Spleen (tissue), 11 donors: ENCODE results near the gene C6orf163. TPM values are rescaled to one million over a fixed set of nuclear protein-coding genes. Genes with fewer than 3 reads are reported as not detected.

Experiments
- DNase-seq: peaks from one replicate; pipeline ENCODE4 v3.0.0-alpha.2; 2020
- H3K27ac ChIP-seq, 8 donors: fragments of 200-600 bp; sonication (generic) in 7 of 8; 1 replicate in 4 of 8; 2 replicates in 4 of 8; pipeline versions ENCODE4 v1.5.0 to v1.8.0; 2016 to 2021; ENCODE audit warnings: inconsistent platforms in 4 of 8, mild to moderate bottlenecking in 4 of 8, moderate library complexity in 1 of 8
- H3K27me3 ChIP-seq, 7 donors: fragments of 200-600 bp; sonication (generic) in 6 of 7; replicated peaks in 1 of 7; 1 replicate in 4 of 7; 2 replicates in 3 of 7; pipeline versions ENCODE4 v1.5.0 to v1.8.0; 2016 to 2021; ENCODE audit warnings: inconsistent platforms in 3 of 7, mild to moderate bottlenecking in 1 of 7
- H3K36me3 ChIP-seq, 6 donors: fragments of 200-600 bp; sonication (generic) in 5 of 6; 1 replicate in 4 of 6; 2 replicates in 2 of 6; pipeline versions ENCODE4 v1.5.0 to v1.8.0; 2016 to 2021; ENCODE audit warnings: inconsistent platforms in 2 of 6
- H3K4me1 ChIP-seq, 6 donors: fragments of 200-600 bp; sonication (generic) in 5 of 6; 1 replicate in 3 of 6; 2 replicates in 3 of 6; pipeline versions ENCODE4 v1.5.0 to v1.8.0; 2016 to 2021; ENCODE audit warnings: inconsistent platforms in 3 of 6
- H3K4me3 ChIP-seq, 8 donors: fragments of 200-600 bp; sonication (generic) in 7 of 8; 1 replicate in 4 of 8; 2 replicates in 4 of 8; pipeline versions ENCODE4 v1.5.0 to v1.8.0; 2016 to 2021; ENCODE audit warnings: inconsistent platforms in 4 of 8, mild to moderate bottlenecking in 4 of 8, moderate library complexity in 2 of 8
- H3K9me3 ChIP-seq, 8 donors: fragments of 200-600 bp; sonication (generic) in 7 of 8; 1 replicate in 4 of 8; 2 replicates in 4 of 8; pipeline versions ENCODE4 v1.5.0 to v1.8.0; 2016 to 2021; ENCODE audit warnings: inconsistent platforms in 4 of 8
- CTCF ChIP-seq, 11 experiments: fragments of 200-600 bp in 7 of 11; fragments of 450-650 bp in 4 of 11; sonication (generic) in 4 of 11; IDR thresholded peaks in 8 of 11; conservative IDR thresholded peaks in 3 of 11; 1 replicate in 7 of 11; 2 replicates in 4 of 11; pipeline versions ENCODE4 v1.4.0 to v1.8.0; 2016 to 2021; ENCODE audit warnings: antibody characterized with exemption in 11 of 11, inconsistent platforms in 4 of 11, mild to moderate bottlenecking in 1 of 11
- POLR2A ChIP-seq, 3 donors: fragments of 450-650 bp; IDR thresholded peaks; one replicate each; pipeline ENCODE4 v1.5.1; 2017; ENCODE audit warnings: antibody characterized with exemption in 3 of 3, mild to moderate bottlenecking in 1 of 3
- POLR2AphosphoS5 ChIP-seq, 3 donors: sonication (generic); formaldehyde crosslinking; IDR thresholded peaks; one replicate each; pipeline ENCODE4 v1.5.1; 2017; ENCODE audit warnings: antibody characterized with exemption in 3 of 3
- WGBS, 5 donors: extraction: QIAGEN DNeasy Blood & Tissue Kit in 3 of 5; methylation state at CpG; one replicate each; pipeline versions ENCODE4 v1.1.5 to v1.1.7; 2013 to 2018; 5-methylcytosine and 5-hydroxymethylcytosine counted together
- intact Hi-C: fragments of 100-400 bp; cut with DNase I; formaldehyde crosslinking; loops from one replicate; pipeline ENCODE4 v1.15.0; 2023; ENCODE audit warnings: low total_unique reads
- polyA plus RNA-seq, 3 donors: library from polyadenylated mRNA; stranded (reverse); fragments of 200-250 nt; gene quantifications; one replicate each; pipeline ENCODE4 v1.2.1, GENCODE V29; 2013
- total RNA-seq, 7 donors: library from RNA; depleted of rRNA in 3 of 7; stranded (reverse); fragments of >200 nt in 3 of 7; fragmentation: NEBNext Ultra II Directional in 4 of 7; extraction: Animal tissue kit (Norgen Biotek cat#: 25700) in 4 of 7; gene quantifications; one replicate each; pipeline versions ENCODE4 v1.1.0 to v1.2.1, GENCODE V29; 2016 to 2021
- donor health status: healthy with polysubstance abuse.
- donor health status: DM: no; HTN: no; CAD: no; lungs with moderate emphysema.
- donor health status: DM: no; HTN: no; CAD: no.
- donor health status: Bipolar disorder and iron deficiency.
- donor health status: healthy.
- donor health status: DM: no; HTN: no; CAD: no.
- donor health status: DM: yes; HTN: yes; CAD: no.

The C6orf163 gene
- total and polyA plus RNA-seq, 10 donors = 0.59 to 13.2 (median 5.4) TPM

GRCh38 chr6:87366072-87366827 is 21.6 kb downstream of the C6orf163 start:
- intact Hi-C loops = no loop called here
- Histone ChIP-seq H3K4me1 (no peaks in the 10 kb centered on the region), H3K27ac (no peak overlapping the region), H3K9me3 (peaks cover 0 to 31% (median 20%) of the 10 kb centered on the region in 8 donors), H3K4me3 (no peak overlapping the region), H3K36me3 (peaks cover 0 to 8% (median 0%) of the 10 kb centered on the region in 6 donors), H3K27me3 (no peaks in the 10 kb centered on the region)
- TF ChIP-seq CTCF (IDR thresholded peaks at IDR 0.05 in 8 of 11, conservative IDR thresholded peaks at IDR 0.05 in 3 of 11) (no peak), POLR2A (IDR thresholded peaks at IDR 0.05) (no peak), POLR2AphosphoS5 (IDR thresholded peaks at IDR 0.05) (no peak)
- no peak for DNase-seq
- WGBS, 5 donors = 92 to 98% (median 96%) methylated on average over 4 of the region's 4 CpGs

- intact Hi-C loops = no loop called here
- no peak for DNase-seq
- H3K36me3 ChIP-seq = peaks cover 0 to 8% (median 0%) of the 10 kb centered on the region in 6 donors
- H3K9me3 ChIP-seq = peaks cover 0 to 31% (median 20%) of the 10 kb centered on the region in 8 donors
- H3K27me3 ChIP-seq = no peaks in the 10 kb centered on the region
- no peak for TF ChIP-seq CTCF (IDR thresholded peaks at IDR 0.05 in 8 of 11, conservative IDR thresholded peaks at IDR 0.05 in 3 of 11)
- no peak for TF ChIP-seq POLR2A (IDR thresholded peaks at IDR 0.05)
- no peak for TF ChIP-seq POLR2AphosphoS5 (IDR thresholded peaks at IDR 0.05)
- H3K4me1 ChIP-seq = no peaks in the 10 kb centered on the region
- no peak overlapping the region for H3K27ac ChIP-seq
- 85 to 90% (median 89%) methylated on average over 3 of the region's 3 CpGs for WGBS, 5 donors
- H3K4me3 ChIP-seq = no peak overlapping the region
Observed at GRCh38 chr6:87366899-87367298, 22.3 kb downstream of the C6orf163 start.

DNA sequence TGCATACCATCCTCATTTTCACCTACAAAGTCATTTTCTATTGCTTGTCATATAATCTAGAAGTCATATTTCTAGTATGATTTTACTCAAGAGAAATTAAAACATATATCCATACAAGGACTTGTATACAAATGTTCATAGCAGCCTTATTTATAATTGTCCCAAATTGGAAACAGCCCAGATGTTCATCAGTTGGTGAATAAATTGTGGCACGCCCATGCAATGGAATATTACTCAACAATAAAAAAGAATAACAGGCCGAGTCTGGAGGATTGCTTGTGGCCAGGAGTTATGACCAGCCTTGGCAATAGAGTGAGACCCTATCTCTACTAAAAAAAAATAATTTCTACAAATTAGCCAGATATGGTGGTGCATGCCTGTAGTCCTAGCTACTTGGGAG is 28.8 kb downstream of the C6orf163 start:
- intact Hi-C loops = no loop called here
- no peak overlapping the region for H3K4me3 ChIP-seq
- DNase-seq = no peak
- no peak for TF ChIP-seq POLR2AphosphoS5 (IDR thresholded peaks at IDR 0.05)
- no peak for TF ChIP-seq CTCF (IDR thresholded peaks at IDR 0.05 in 8 of 11, conservative IDR thresholded peaks at IDR 0.05 in 3 of 11)
- TF ChIP-seq POLR2A (IDR thresholded peaks at IDR 0.05) = no peak
- no peaks in the 10 kb centered on the region for H3K36me3 ChIP-seq
- H3K27ac ChIP-seq = no peak overlapping the region
- no peaks in the 10 kb centered on the region for H3K27me3 ChIP-seq
- 93 to 97% (median 96%) methylated on average over 2 of the region's 2 CpGs for WGBS, 5 donors
- peaks cover 0 to 19% (median 15%) of the 10 kb centered on the region in 8 donors for H3K9me3 ChIP-seq
- peaks cover 0 to 1% (median 0%) of the 10 kb centered on the region in 6 donors for H3K4me1 ChIP-seq

DNA sequence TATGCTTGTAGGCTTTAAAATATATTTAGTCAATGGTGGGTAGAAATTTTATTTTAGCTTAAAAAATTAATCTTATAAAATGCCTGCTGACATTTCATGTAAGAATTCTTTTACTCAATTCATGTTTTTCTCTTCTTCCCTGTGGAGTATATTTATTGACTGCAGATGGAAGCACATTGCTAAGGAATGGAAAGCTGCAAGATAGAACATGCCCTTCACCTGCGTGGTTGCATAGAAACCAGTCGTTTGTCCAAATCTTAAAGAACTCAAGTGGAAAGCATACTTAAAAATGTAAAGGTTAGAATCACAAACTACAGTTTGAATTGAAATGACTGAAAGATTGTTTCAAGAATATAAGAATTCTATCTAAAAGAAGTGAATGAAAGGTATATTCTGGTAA is 30.7 kb downstream of the C6orf163 start:
- no peaks in the 10 kb centered on the region for H3K27me3 ChIP-seq
- 94 to 99% (median 96%) methylated on average over 2 of the region's 2 CpGs for WGBS, 5 donors
- DNase-seq = no peak
- H3K9me3 ChIP-seq = peaks cover 0 to 9% (median 5%) of the 10 kb centered on the region in 8 donors
- H3K36me3 ChIP-seq = no peaks in the 10 kb centered on the region
- intact Hi-C loops = no loop called here
- peaks cover 0 to 9% (median 0%) of the 10 kb centered on the region in 6 donors for H3K4me1 ChIP-seq
- no peak overlapping the region for H3K27ac ChIP-seq
- no peak overlapping the region for H3K4me3 ChIP-seq
- TF ChIP-seq POLR2A (IDR thresholded peaks at IDR 0.05) (no peak), CTCF (IDR thresholded peaks at IDR 0.05 in 8 of 11, conservative IDR thresholded peaks at IDR 0.05 in 3 of 11) (no peak), POLR2AphosphoS5 (IDR thresholded peaks at IDR 0.05) (no peak)
